Amniotic stem cell (primary cell): ENCODE data around the gene OR6B2.

Experiments used
- DNase-seq: peaks from one replicate; lab custom pipeline; 2025; lab: John Stamatoyannopoulos, UW

Gene OR6B2

GRCh38 chr2:240041363-240041762, 11.1 kb upstream of the OR6B2 start:
- no peak for DNase-seq

GRCh38 chr2:240037358-240037757, 7.1 kb upstream of the OR6B2 start:
- DNase-seq = no peak

GRCh38 chr2:240033330-240033678, 3.1 kb upstream of the OR6B2 start:
- DNase-seq = no peak

GRCh38 chr2:240032406-240033329, 2.4 kb upstream of the OR6B2 start:
- DNase-seq = no peak

GRCh38 chr2:240024766-240025165, 5.5 kb downstream of the OR6B2 start:
- DNase-seq = no peak

- no peak for DNase-seq
These were observed 6.4 kb downstream of the OR6B2 start for GRCh38 chr2:240023792-240024191.

GRCh38 chr2:240021488-240022104, 8.6 kb downstream of the OR6B2 start:
- DNase-seq = peak; percentile 14

- DNase-seq = no peak
These were observed 12.0 kb downstream of the OR6B2 start for GRCh38 chr2:240018071-240018750.

GRCh38 chr2:240014327-240014726, 15.9 kb downstream of the OR6B2 start:
- no peak for DNase-seq

- no peak for DNase-seq
These were observed 16.9 kb downstream of the OR6B2 start for GRCh38 chr2:240013343-240013742.

- DNase-seq = no peak
These were observed 27.2 kb downstream of the OR6B2 start for GRCh38 chr2:240002983-240003382.

- no peak for DNase-seq
These were observed 29.6 kb downstream of the OR6B2 start for GRCh38 chr2:240000671-240001070.

GRCh38 chr2:239997686-239998409, 32.4 kb downstream of the OR6B2 start:
- DNase-seq = no peak

GRCh38 chr2:239994086-239994485, 36.1 kb downstream of the OR6B2 start:
- DNase-seq = no peak

GRCh38 chr2:239993291-239993690, 36.9 kb downstream of the OR6B2 start:
- DNase-seq = no peak

GRCh38 chr2:239991689-239992314, 38.4 kb downstream of the OR6B2 start:
- DNase-seq = peak; percentile 19

- DNase-seq = no peak
These were observed 39.3 kb downstream of the OR6B2 start for GRCh38 chr2:239990966-239991365.

- DNase-seq = no peak
These were observed 44.9 kb downstream of the OR6B2 start for GRCh38 chr2:239985356-239985755.

GRCh38 chr2:239984421-239985194, 45.6 kb downstream of the OR6B2 start:
- DNase-seq = no peak

GRCh38 chr2:239983004-239983778, 47.0 kb downstream of the OR6B2 start:
- DNase-seq = no peak
